ENCODE data around the gene MAPKAPK3. TPM values are rescaled to one million over a fixed set of nuclear protein-coding genes. Genes with fewer than 3 reads are reported as not detected.

MAPKAPK3 gene
- polyA plus RNA-seq, 1 donor from 2014 or later, result 4.3 TPM

- Histone ChIP-seq H3K9me3 (ENCODE audit: low read length) (no peaks in the 10 kb centered on the region), H3K36me3 (ENCODE audit: insufficient read depth, low read length) (no peaks in the 10 kb centered on the region), H3K27ac (ENCODE audit: low read length) (no peak overlapping the region), H4K20me1 (ENCODE audit: insufficient read depth) (no peaks in the 10 kb centered on the region), H3K4me3 (ENCODE audit: low read length) (no peak overlapping the region), H2AFZ (ENCODE audit: low read depth, low read length) (no peak overlapping the region), H3K27me3 (ENCODE audit: insufficient read depth, low read depth, low read length) (no peaks in the 10 kb centered on the region), H3K4me2 (ENCODE audit: low read length) (no peak overlapping the region), H3F3A (ENCODE audit: insufficient read depth, low read length, poor library complexity, severe bottlenecking) (no peaks in the 10 kb centered on the region), H3K9ac (ENCODE audit: low read length) (no peak overlapping the region), H3K79me2 (replicated peaks; ENCODE audit: insufficient read depth, low read length) (no peaks in the 10 kb centered on the region), H3K9me2 (ENCODE audit: insufficient read depth, low read length) (no peaks in the 10 kb centered on the region)
- no peak for TF ChIP-seq POLR2AphosphoS5 (IDR thresholded peaks at IDR 0.05)
- no peak for TF ChIP-seq MXI1 (conservative IDR thresholded peaks at IDR 0.05; ENCODE audit: poor library complexity, severe bottlenecking)
- TF ChIP-seq SMC3 (conservative IDR thresholded peaks at IDR 0.05; ENCODE audit: poor library complexity), result no peak
- TF ChIP-seq RAD21 (conservative IDR thresholded peaks at IDR 0.05), result no peak
- no peak for TF ChIP-seq CTCF (IDR thresholded peaks at IDR 0.05; ENCODE audit: poor library complexity, severe bottlenecking)
- TF ChIP-seq EZH2 (IDR thresholded peaks at IDR 0.05; ENCODE audit: borderline replicate concordance, insufficient read depth, low read length, poor library complexity, severe bottlenecking), result no peak
- TF ChIP-seq TAF1 (IDR thresholded peaks at IDR 0.05; ENCODE audit: low read depth), result no peak
- no peak for TF ChIP-seq REST (IDR thresholded peaks at IDR 0.05; ENCODE audit: borderline replicate concordance)
- TF ChIP-seq EP300 (conservative IDR thresholded peaks at IDR 0.05; ENCODE audit: poor library complexity, severe bottlenecking), result no peak
These were observed 18.1 kb downstream of the MAPKAPK3 start for GRCh38 chr3:50635066-50635465.

- Histone ChIP-seq H3K27me3 (ENCODE audit: insufficient read depth, low read depth, low read length) (no peaks in the 10 kb centered on the region), H3K9ac (ENCODE audit: low read length) (no peak overlapping the region), H3K27ac (ENCODE audit: low read length) (no peak overlapping the region), H3K79me2 (replicated peaks; ENCODE audit: insufficient read depth, low read length) (no peaks in the 10 kb centered on the region), H3K4me2 (ENCODE audit: low read length) (no peak overlapping the region), H3K9me3 (ENCODE audit: low read length) (no peaks in the 10 kb centered on the region), H3K36me3 (ENCODE audit: insufficient read depth, low read length) (no peaks in the 10 kb centered on the region), H2AFZ (ENCODE audit: low read depth, low read length) (no peak overlapping the region), H3F3A (ENCODE audit: insufficient read depth, low read length, poor library complexity, severe bottlenecking) (no peaks in the 10 kb centered on the region), H4K20me1 (ENCODE audit: insufficient read depth) (no peaks in the 10 kb centered on the region), H3K9me2 (ENCODE audit: insufficient read depth, low read length) (no peaks in the 10 kb centered on the region), H3K4me3 (ENCODE audit: low read length) (no peak overlapping the region)
- TF ChIP-seq REST (IDR thresholded peaks at IDR 0.05; ENCODE audit: borderline replicate concordance) (no peak), POLR2AphosphoS5 (IDR thresholded peaks at IDR 0.05) (no peak), EZH2 (IDR thresholded peaks at IDR 0.05; ENCODE audit: borderline replicate concordance, insufficient read depth, low read length, poor library complexity, severe bottlenecking) (no peak), TAF1 (IDR thresholded peaks at IDR 0.05; ENCODE audit: low read depth) (no peak), EP300 (conservative IDR thresholded peaks at IDR 0.05; ENCODE audit: poor library complexity, severe bottlenecking) (no peak), CTCF (IDR thresholded peaks at IDR 0.05; ENCODE audit: poor library complexity, severe bottlenecking) (no peak), RAD21 (conservative IDR thresholded peaks at IDR 0.05) (no peak), SMC3 (conservative IDR thresholded peaks at IDR 0.05; ENCODE audit: poor library complexity) (no peak), MXI1 (conservative IDR thresholded peaks at IDR 0.05; ENCODE audit: poor library complexity, severe bottlenecking) (no peak)
These were observed 20.1 kb downstream of the MAPKAPK3 start for GRCh38 chr3:50637011-50637410.
